Left cardiac atrium (tissue), 4 donors: ENCODE results near the gene ULK4. TPM values are rescaled to one million over a fixed set of nuclear protein-coding genes. Genes with fewer than 3 reads are reported as not detected.

Experiments
- ATAC-seq, 2 donors: fragments of 200-7000 bp; cut with Tn5 transposase; one replicate each; pipeline ENCODE4 v1.9.1; 2020; ENCODE audit warnings: mild to moderate bottlenecking in 2 of 2, moderate library complexity in 2 of 2
- DNase-seq: peaks from one replicate; pipeline ENCODE4 v3.0.0-alpha.2; 2020
- intact Hi-C, 2 donors: fragments of 100-400 bp; cut with DNase I; formaldehyde crosslinking; loops; one replicate each; pipeline versions ENCODE4 v1.14.1 to v1.15.1; 2022 to 2023
- total RNA-seq, 2 donors: library from RNA; stranded (reverse); fragmentation: NEBNext Ultra II Directional; extraction: Animal tissue kit (Norgen Biotek cat#: 25700); gene quantifications; one replicate each; pipeline ENCODE4 v1.2.1, GENCODE V29; 2021
- donor health status: DM: no; HTN: yes; CAD: no.
- donor health status: DM: no; HTN: yes; CAD: no; lungs with severe emphysema.
- donor health status: DM: yes; HTN: yes; CAD: no.
- donor health status: Dilated cardiomyopathy.

The ULK4 gene
- total RNA-seq, 2 donors from 2014 or later, result 12.7 to 13.8 TPM

DNA sequence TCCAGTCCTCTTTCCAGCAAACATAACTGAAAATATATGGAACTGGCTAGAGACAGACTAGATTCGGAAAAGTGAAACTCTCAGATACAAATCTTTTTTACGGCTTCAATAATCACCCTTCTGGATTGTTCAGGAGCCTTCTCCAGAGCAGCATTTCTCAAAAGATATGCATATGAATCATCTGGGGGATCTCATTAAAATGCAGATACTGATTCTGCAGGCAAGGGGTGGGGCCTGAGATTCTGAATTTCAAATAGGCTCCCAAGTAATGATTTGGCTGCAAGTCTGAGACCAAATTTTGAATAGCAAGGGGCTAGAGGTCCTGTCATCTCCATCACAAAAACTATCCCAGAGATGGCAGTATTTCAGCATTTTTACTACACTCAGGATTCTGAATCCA lies 597.2 kb downstream of the ULK4 start:
- ATAC-seq (no peak), DNase-seq (no peak)
- intact Hi-C loops, result no loop called here

- no peak for DNase-seq
- intact Hi-C loops, result no loop called here
- ATAC-seq, result no peak
Measured at GRCh38 chr3:41363830-41364523, 597.9 kb downstream of the ULK4 start.

DNA sequence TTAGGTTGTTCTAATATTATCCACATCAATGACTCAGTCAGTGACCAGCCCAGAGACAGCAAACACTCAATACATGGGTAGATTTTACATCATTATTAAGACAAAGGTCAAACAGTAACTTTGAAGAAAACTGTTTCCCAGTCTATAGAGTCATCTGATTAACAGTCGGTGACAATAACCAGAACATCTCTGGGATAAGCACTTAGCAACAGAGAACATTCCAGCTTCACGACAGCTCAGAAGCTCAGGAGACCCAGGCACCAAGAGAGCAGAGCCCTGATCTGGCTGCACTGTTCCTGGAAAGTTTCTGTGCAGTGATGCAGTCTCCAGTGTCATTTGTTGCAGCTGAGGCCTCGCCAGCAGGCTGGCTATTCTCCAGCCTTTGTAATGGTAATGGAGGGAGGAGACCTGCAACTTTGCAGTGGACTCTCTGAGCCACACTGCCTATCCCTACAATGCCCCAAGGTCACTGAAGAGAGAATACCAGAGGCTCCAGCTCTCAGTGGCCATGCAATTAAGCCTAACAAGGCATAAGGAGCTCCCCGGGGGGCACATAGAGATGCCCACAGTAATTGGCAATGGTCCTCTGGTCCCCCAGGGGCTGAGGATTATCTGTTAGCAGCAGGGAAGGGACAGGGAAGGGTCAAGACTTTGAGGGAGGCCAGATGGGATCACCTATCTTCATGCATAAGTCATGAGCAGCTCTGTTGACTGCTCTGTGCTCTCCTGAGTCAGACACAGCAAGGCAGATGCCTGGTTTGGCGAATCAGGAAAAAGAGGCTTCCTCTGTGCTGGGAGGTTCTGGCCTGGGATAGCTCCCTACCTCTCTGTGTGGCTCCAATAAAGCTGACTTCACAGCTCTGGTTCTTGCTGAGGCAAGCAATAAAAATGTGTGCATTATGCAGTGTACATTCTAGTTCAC lies 599.0 kb downstream of the ULK4 start:
- ATAC-seq (peak; percentile 34 to 67), DNase-seq (no peak)
- intact Hi-C loops, result no loop called here

DNA sequence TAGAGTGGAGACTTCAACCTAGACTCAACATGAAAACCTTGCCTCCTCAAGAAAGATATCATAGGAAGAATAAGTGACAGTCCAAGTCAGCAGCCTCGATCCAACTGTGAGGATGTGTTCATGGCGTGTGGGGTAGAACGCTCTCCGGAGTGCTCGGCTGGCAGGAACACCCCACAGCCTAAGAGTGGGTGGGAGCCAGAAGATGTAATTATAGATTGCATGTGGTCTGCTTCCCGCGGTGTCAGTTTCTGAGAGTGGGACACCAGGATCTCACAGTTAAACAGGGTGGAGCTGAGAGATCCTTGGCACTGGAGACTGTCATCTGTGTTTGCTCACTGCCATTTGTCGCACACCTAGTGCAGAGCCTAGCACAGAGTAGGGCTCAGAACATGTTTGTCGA lies 604.6 kb downstream of the ULK4 start:
- ATAC-seq (no peak), DNase-seq (no peak)
- intact Hi-C loops, result no loop called here

DNA sequence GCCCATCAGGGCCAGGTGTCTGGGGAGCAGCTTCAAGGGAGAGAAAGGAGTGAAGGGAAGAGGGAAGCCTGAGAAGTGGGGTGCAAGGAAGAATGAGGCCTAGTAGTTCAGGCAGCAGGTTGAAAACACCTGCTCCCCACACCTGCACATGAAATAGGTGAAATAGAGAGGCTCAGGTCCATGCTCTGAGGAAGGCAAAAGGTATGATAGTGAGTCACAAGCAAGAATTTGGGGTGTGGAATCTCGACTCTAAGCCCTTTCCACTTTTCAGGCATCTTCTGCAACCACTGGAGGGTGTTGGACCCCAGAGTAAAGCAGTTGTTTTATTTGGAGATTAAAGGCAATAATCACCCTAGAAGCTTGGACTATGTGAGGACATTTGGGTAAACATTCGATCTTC lies 605.1 kb downstream of the ULK4 start:
- ATAC-seq (no peak), DNase-seq (no peak)
- intact Hi-C loops, result no loop called here

DNA sequence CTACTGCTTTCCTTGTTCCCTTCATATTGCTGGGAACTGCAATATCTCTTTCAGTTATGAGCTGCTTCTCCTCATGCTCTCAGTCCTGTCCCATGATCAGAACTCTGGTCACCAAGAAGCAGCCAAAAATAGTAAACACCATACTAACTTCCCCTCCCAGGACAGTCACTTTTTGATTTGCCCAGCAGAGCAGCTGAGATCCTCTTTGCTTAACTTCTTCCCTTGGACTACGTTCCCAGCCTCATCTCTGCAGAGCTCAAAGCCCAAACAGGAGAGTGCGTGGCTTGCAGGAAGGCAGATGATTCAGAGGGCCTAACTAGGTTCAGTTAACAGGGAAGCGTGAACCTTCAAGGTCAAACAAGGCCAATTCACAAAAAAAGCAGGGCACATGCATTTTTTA lies 609.4 kb downstream of the ULK4 start:
- DNase-seq (no peak), ATAC-seq (peak in 1 of 2 donors; percentile 56)
- intact Hi-C loops, result no loop called here

- ATAC-seq, result no peak
- DNase-seq, result no peak
- intact Hi-C loops, result no loop called here
Measured at GRCh38 chr3:41350441-41350840, 611.5 kb downstream of the ULK4 start.

GRCh38 chr3:41348401-41348800 lies 613.5 kb downstream of the ULK4 start:
- no peak for ATAC-seq
- intact Hi-C loops, result no loop called here
- no peak for DNase-seq

- DNase-seq (no peak), ATAC-seq (no peak)
- intact Hi-C loops, result no loop called here
Measured at GRCh38 chr3:41346698-41347270, 615.1 kb downstream of the ULK4 start.

DNA sequence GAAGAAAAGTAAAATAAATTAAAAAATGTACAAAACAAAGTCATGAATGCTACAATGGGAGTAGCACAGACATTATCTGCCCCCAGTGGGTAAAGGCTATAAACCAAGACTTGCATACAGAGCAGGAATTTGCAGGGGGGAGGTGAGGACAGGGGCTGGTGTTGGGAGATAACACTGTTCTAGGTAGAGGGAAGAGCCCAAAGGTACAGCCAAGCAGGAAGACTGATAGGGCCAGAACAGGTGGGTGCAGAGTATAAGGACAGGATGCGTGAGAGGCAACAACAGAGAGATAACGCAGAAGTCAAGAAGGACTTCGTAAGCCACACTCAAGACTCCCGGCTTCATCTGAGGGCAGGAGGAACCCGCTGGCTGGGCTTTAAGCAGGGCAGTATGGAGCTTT lies 616.1 kb downstream of the ULK4 start:
- DNase-seq (no peak), ATAC-seq (no peak)
- intact Hi-C loops, result no loop called here

DNA sequence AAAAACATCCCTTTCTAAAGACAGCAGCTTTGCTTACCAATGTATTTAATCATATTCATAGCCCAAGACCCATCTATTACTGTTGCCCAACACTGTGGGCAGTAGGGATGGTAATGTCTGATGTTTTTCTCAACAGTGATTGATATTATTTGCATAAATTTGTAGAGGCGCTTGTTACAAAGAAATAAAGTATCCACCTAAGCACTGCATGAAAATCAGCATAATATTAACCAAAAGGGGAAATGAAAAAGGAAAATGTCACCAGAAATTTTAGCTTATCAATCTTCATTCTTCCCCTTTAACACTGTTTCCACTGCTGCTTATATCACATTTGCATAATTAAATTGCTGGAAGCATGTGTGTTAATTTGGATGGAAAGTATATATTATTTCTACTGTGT lies 622.1 kb downstream of the ULK4 start:
- ATAC-seq, result no peak
- intact Hi-C loops, result no loop called here
- no peak for DNase-seq

DNA sequence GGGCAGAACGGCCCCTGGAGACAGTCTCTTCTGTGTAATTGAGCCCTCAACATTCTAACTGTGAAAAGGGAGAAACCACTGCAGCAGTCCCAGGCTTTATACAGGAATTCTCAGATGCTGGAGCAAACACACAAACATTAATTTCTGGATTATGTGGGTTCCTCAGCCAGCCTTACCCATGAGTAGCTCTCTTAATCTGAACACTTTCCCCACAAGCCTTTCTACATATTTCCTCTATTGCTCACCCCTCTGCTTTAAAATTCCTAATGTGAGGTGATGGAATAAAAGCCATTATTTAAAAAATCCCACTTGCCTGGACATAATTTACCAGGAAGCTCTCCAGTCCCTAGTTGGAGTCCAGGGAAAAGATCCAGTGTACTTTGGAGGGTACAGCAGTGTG lies 623.6 kb downstream of the ULK4 start:
- intact Hi-C loops, result no loop called here
- ATAC-seq (no peak), DNase-seq (no peak)

DNA sequence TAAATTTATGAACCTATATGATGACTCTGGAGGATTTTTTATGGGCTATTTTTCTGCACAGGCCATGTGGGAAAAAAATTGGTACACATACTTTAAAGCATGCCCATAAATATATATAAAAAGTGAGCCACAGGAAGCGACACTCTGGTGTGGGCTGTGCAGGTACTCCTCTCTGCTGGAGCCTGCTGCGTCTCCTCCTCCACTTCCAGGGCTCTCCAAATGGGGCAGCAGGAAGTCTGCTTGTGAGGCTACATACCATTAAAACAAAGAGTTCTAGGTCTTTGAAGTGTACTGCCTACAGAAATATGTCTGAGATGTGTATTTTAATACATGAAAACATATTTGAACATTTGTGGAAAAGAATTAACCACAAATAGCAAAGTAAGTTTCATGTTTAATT lies 627.5 kb downstream of the ULK4 start:
- DNase-seq, result no peak
- no peak for ATAC-seq
- intact Hi-C loops, result no loop called here

- intact Hi-C loops, result no loop called here
- DNase-seq (no peak), ATAC-seq (peak in 1 of 2 donors; percentile 26)
Measured at GRCh38 chr3:41331041-41331440, 630.9 kb downstream of the ULK4 start.

GRCh38 chr3:41330465-41330864 lies 631.4 kb downstream of the ULK4 start:
- ATAC-seq, result peak in 1 of 2 donors; percentile 53
- intact Hi-C loops, result no loop called here

GRCh38 chr3:41329881-41330280 lies 632.0 kb downstream of the ULK4 start:
- ATAC-seq, result peak in 1 of 2 donors; percentile 66
- no peak for DNase-seq
- intact Hi-C loops, result no loop called here

More at GRCh38 chr3:41330465-41330864, 631.4 kb downstream of the ULK4 start:
- DNase-seq, result no peak

GRCh38 chr3:41328926-41329325 lies 633.0 kb downstream of the ULK4 start:
- ATAC-seq, result no peak
- intact Hi-C loops, result no loop called here
- no peak for DNase-seq

DNA sequence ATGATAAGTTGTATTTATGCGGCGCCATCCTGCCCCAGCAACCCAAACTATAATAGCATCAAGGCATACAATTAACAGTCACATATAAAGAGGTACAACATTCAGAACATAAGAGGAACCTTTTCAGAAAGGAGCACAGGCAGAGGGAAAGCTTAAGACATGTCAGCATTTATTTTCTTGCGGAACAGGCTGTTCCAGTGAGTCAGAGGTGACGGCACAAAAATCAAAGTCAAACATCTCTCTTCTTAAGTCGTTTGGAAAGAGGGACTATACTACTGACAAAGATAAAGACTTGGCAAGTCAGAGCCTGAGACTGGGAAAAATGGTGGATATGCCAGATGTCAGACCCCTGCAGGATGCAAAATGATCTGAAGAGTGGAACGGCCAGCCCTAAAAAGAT lies 634.2 kb downstream of the ULK4 start:
- DNase-seq (no peak), ATAC-seq (no peak)
- intact Hi-C loops, result no loop called here

- intact Hi-C loops, result no loop called here
- ATAC-seq (no peak), DNase-seq (no peak)
Measured at GRCh38 chr3:41324156-41324475, 637.8 kb downstream of the ULK4 start.

DNA sequence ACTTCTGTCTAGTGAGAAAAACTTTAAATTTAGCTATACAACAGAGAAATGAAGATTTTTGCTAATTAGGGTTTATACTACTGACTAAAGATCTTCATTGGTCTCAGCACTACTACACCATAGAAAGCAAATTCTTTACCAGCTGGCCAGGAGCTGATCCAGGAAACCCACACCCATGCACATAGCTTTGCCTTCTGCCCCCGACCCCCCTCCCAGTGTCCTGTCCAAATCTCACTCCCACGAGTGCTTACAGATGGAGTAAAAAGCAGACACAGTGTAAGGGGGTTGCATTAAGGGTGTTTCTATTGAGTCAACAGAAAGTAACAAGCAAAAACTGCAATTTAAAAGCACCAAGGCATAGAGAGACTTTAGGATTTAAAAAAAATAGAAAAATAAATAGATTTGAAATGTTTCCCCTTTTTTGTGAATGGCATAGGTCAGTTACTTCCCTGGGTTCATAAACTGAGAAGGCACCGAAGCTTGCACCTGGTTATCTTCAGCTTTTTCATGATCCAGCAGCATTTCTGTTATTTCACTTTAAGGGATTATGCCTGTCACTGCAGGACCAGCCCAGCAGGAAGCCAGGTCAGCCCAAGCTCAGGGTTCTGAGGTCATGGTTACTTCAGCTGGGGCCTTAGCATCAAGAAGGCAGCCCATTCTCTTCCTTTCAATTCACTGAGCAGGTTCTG lies 638.3 kb downstream of the ULK4 start:
- intact Hi-C loops, result no loop called here
- no peak for DNase-seq
- ATAC-seq, result peak in 1 of 2 donors; percentile 17
